ENCODE measurements around the gene SLC12A8. TPM values are rescaled to one million over a fixed set of nuclear protein-coding genes. Genes with fewer than 3 reads are reported as not detected.

SLC12A8 gene
- total and polyA plus RNA-seq, 10 of the 15 experiments (the other 5 are each of a cell fraction or from before 2014, with no cell fraction given): 2.5 to 71.6 (median 50.1) TPM

GRCh38 chr3:125035217-125035616 is 177.3 kb downstream of the SLC12A8 start (continued):
- TF ChIP-seq KDM1A (IDR thresholded peaks at IDR 0.05; ENCODE audit: borderline replicate concordance) (no peak), MLLT1 (IDR thresholded peaks at IDR 0.05) (peak; percentile 81), RBBP5 (conservative IDR thresholded peaks at IDR 0.05) (no peak), RAD21 (IDR thresholded peaks at IDR 0.05; ENCODE audit: insufficient read depth, low read depth, low read length) (no peak), POLR2AphosphoS5 (IDR thresholded peaks at IDR 0.05; ENCODE audit: low read length) (no peak), CEBPZ (IDR thresholded peaks at IDR 0.05; ENCODE audit: low read depth, low read length) (no peak), KAT2A (conservative IDR thresholded peaks at IDR 0.05; ENCODE audit: control insufficient read depth, low read depth, low read length) (no peak), CHD1 (IDR thresholded peaks at IDR 0.05; ENCODE audit: low read depth, low read length) (no peak), HDAC6 (IDR thresholded peaks at IDR 0.05; ENCODE audit: unreplicated experiment) (no peak), PAX8 (IDR thresholded peaks at IDR 0.05) (no peak), ZNF217 (IDR thresholded peaks at IDR 0.05) (peak; percentile 92), LARP7 (IDR thresholded peaks at IDR 0.05) (no peak), PAX5 (IDR thresholded peaks at IDR 0.05; ENCODE audit: borderline replicate concordance, low read depth, low read length) (no peak), PBX3 (IDR thresholded peaks at IDR 0.05; ENCODE audit: insufficient replicate concordance, low read depth, low read length) (no peak), ELK1 (IDR thresholded peaks at IDR 0.05; ENCODE audit: low read depth, low read length) (no peak), MTA3 (IDR thresholded peaks at IDR 0.05; ENCODE audit: borderline replicate concordance, low read length) (peak; percentile 46; the same call in 1 of the 2 replicates)
- TF ChIP-seq, protein P1, sequence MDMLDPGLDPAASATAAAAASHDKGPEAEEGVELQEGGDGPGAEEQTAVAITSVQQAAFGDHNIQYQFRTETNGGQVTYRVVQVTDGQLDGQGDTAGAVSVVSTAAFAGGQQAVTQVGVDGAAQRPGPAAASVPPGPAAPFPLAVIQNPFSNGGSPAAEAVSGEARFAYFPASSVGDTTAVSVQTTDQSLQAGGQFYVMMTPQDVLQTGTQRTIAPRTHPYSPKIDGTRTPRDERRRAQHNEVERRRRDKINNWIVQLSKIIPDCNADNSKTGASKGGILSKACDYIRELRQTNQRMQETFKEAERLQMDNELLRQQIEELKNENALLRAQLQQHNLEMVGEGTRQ (IDR thresholded peaks at IDR 0.05; ENCODE audit: borderline replicate concordance, low read depth, low read length): no peak
- TF ChIP-seq, protein P2, sequence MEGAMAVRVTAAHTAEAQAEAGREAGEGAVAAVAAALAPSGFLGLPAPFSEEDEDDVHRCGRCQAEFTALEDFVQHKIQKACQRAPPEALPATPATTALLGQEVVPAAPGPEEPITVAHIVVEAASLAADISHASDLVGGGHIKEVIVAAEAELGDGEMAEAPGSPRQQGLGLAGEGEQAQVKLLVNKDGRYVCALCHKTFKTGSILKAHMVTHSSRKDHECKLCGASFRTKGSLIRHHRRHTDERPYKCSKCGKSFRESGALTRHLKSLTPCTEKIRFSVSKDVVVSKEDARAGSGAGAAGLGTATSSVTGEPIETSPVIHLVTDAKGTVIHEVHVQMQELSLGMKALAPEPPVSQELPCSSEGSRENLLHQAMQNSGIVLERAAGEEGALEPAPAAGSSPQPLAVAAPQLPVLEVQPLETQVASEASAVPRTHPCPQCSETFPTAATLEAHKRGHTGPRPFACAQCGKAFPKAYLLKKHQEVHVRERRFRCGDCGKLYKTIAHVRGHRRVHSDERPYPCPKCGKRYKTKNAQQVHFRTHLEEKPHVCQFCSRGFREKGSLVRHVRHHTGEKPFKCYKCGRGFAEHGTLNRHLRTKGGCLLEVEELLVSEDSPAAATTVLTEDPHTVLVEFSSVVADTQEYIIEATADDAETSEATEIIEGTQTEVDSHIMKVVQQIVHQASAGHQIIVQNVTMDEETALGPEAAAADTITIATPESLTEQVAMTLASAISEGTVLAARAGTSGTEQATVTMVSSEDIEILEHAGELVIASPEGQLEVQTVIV (IDR thresholded peaks at IDR 0.05; ENCODE audit: borderline replicate concordance, partially characterized antibody): no peak
